ENCODE measurements around the gene NANOS3.

Gene NANOS3

DNA sequence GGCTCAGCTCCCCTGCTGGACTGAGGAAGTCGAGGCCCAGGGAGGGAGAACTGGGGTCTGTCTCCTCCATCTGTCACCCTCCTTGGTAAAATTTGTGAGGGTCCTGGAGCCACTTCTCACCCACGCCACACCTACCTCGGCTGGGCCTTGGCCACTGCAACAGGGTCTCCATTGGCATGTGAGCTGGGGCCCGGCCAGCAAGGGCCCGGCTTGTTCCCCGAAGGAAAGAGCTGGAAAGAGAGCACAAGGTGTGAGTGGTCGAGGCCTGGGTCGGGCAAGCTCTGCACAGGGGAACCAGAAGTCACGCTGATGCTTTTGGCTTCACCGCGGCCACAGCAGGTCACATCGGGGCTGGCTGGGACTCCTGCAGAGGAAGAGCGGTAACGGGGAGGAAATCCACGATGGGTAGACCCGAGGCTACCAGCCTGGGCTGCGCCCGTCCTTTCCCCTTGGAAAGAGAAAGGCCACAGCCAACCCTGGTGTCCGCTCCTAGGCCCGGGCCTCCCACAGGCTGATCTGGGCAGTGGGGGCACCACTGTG is 9.0 kb downstream of the NANOS3 start:
- DNase-seq, result no peak

DNA sequence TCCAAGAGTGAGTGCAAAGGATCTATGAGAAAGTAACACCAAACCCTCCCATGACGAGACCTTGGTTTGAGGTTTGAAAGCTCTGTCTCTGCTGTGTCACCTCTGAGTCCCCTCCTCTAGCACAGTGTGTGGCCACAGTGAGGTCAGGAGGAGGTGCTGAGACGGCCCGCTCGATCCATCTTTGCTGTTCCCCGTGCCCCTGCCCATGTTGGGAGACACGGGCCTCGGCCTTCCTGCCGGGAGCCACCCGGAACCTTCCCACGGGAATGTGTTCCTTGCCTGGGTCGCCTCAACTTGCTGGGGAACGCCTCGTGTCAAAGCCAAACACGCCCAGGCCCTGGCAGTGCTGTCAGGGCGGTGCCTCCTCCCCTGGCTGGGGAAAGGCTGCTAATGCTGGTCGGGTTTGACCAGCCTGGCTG is 10.1 kb downstream of the NANOS3 start:
- DNase-seq, result no peak

DNA sequence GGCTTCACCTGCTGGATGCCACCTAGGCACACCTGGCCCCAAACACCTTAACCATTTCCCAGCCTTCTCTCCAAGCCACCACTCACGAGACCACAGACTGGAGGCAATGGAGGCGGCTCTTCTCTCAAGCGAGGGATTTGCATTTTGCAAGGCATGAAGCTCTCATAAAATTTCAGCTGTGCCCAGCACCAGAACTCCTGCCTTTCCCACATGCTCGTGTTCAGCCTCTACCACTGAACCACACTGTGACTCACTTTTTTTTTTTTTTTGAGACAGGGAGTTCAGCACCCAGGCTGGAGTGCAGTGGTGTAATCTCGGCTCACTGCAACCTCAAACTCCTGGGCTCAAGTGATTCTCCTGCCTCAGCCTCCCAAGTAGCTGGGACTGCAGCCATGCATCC is 10.6 kb downstream of the NANOS3 start:
- DNase-seq, result no peak

DNA sequence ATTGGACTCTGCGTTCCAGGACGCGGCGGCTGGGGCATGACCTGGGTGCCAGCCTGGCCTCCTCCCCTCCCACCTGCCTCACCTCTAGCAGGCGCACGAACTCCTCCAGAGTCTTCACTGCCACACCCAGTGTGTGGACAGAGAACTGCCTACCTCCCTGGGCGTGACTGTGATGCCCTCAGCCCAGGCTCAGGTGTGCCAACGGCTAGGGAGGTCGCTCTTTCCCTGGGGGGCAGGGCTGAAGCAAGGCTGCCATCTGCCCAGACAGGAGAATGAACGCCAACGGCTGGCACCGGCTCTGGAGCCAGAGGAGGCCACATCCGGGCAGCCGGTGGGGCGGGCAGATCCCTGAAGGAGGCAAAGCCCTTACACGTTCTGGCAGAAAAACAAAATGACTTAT is 11.3 kb downstream of the NANOS3 start:
- peak in 1 of 14 donors; percentile 71 for DNase-seq

DNA sequence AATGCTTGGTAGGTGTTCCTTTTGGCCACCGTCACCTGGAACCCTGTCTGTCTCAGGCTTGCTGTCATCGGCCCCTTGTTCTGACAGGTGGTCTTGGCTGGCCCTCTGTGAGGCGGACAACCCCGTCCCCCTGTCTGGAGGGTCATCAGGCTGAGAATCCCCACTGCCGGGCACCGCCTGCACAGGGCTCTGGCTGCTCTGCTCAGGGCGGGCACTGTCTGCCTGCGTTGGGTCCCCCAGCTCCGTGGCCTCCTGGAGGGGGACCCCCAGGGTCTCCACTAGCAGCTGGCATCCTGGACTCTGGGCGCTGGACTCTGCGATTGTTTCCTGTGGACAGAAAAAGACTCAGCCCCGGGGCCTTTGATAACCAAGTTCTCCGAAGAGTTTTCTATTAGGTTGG is 13.2 kb downstream of the NANOS3 start:
- DNase-seq, result no peak

DNA sequence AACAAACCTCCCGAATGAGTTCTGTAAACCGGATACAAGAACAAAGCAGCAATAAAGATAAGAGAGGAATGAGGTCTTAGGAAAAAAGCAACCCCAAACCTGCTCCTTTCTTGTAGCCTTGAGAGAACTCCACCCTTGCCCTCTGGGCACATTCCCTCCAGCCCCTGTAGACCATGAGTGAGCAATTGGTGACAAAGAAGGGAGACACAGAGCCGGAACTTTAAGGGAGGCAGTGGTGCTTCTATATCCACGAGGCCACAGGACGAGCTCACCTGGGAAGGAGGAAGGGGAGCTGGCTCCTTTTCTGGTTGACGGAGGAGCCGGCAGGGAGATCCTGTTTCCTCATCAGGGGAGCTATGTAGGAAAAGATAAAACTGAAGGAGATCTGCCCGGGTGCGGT is 15.9 kb downstream of the NANOS3 start:
- no peak for DNase-seq

DNA sequence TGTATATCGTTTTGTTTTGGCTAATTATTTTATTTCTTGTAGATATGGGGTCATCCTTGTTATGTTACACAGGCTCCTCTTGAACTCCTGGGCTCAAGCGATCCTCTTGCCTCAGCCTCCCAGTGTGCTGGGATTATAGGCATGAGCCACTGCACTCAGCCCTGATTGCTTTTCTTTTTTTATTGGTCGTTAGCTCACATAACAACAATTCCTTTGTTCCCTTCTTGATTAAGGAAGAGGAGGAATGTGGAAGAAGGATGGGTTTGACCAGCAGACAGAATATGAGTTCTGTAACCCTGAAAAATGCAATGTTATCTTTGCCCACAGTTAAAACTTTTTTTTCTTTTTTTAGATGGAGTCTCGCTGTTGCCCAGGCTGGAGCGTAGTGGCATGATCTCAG is 17.6 kb downstream of the NANOS3 start:
- DNase-seq, result no peak

DNA sequence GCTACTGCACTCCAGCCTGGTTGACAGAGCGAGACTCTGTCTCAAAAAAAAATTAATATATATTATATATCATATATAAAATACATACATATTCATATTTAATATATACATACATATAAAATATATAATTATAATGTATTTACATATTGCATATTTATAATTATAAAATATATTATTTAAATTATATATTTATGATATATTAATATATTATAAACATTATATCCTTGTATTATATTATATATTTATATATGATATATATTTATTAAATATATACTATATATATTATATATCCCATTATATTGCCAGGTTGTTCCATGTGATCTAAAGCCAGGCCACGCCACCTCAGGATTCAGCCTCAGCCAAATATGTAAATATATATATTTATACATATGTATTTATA is 19.3 kb downstream of the NANOS3 start:
- DNase-seq, result no peak

DNA sequence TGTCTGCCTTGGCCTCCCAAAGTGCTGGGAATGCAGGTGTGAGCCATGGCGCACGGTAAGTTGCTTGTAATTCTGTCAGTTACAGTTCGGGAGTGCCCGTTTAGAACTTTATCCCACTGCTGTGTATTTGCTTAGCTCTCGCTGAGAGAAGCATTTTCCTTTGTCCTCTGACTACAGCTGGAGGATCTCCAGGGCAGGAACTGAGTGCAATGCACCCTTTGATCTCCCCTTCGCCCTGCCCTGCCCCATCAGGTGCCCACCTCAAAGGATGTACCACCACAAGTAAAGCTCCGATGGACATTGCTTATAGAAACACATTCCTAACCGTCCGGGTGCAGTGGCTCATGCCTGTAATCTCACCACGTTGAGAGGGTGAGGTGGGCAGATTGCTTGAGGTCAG is 22.5 kb downstream of the NANOS3 start:
- no peak for DNase-seq

DNA sequence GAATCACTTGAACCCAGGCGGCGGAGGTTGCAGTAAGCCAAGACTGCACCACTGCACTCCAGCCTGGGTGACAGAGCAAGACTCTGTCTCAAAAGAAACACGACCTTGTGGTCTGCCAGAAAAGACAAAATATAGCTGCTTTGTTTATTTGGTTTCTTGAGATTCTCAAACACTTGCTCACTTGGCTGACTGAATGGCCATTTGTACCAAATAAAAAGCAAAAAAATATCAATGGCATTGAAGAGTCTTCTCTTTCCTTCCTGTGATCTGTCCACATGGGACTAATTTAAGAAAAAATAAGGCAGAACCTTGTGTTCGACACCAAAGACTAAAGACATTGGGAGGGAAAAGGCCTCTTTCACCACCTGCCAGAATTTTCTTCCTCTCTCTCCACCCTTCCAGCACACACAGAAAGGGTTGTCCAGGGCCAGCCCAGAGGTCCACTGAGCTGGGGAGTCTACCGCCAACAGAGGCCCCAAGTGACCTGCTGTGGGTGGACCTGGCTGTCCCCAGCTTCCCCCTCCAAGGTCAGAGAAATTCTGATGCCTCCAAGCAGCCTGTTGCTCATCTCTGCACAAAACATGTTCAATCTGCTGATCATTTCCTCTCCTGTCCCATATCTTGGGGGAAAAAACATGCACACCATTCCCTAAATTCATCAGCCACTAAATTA is 23.1 kb downstream of the NANOS3 start:
- peak in 8 of 14 donors; percentile 5 to 43 (median 13) for DNase-seq

DNA sequence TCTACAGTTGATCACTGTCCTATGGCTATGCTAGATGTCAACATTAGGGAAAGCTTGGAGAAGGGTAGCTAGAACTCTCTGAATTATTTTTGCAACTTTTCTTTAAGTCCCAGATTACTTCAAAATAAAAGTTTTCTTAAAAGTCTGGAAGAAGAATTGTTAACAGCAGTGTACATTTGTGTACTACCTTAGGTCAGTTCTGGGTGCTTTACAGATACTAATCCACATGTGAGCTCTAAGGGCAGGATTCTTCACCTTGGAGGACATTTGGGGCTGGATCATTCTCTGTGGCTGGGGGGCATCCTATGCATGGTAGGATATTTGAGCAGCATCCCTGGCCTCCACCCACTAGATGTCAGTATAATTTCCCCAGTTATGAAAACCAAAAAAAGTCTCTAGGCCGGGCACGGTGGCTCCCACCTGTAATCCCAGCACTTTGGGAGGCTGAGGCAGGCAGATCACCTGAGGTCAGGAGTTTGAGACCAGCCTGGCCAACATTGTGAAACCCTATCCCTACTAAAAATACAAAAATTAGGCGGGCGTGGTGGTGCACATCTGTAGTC is 26.1 kb downstream of the NANOS3 start:
- no peak for DNase-seq

DNA sequence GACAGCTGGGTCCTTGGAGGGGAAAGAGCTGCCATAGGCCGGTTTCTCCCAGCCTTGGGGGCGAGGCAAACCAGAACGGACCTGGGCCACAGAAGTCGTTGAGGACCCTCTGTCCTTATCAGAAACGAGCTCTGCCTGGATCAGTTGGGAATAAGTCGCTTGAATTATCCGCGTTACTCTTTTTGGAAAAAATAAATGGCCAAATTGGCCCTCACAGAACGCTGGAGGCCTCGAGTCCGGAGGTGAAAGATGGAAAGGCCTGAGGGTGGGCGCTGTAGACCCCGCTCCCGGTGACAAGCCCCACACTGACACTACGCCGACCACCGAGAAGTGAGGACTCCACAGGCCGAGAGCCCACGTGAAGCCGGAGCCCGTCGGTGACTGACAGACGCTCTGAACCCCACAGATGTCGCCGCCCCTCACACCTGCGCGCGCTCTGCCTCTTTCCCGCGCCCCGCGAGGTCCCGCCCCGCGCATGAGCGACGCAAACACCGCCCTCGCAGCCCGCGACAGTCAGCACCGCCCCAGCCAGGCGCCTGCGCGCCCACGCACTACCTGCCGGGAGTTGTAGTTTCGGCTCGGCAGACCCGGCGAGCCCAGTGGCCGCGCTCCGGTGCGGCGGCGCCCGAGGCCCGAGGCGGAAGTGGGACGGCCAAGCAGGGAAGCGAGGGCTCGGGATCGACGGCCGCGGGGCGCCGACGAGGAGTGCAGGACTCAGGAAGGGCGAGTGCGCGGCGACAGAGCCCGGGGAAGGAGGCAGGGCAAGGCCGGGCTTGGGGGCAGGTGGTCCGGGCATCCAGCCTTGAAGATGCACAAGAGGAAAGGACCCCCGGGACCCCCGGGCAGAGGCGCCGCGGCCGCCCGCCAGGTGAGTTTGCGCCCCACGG is 28.9 kb downstream of the NANOS3 start, which contains the start of the genes BRME1 and CC2D1A:
Gene BRME1, minus strand, starts transcription at position 484 of the 887 bp plus-strand sequence. CDS start 1,225 bp downstream, outside the sequence.
Gene CC2D1A, plus strand, starts transcription at position 568 of the 887 bp plus-strand sequence. Its CDS starts 241 bp downstream, at position 809.
- peak; percentile 21 to 92 (median 81) for DNase-seq

DNA sequence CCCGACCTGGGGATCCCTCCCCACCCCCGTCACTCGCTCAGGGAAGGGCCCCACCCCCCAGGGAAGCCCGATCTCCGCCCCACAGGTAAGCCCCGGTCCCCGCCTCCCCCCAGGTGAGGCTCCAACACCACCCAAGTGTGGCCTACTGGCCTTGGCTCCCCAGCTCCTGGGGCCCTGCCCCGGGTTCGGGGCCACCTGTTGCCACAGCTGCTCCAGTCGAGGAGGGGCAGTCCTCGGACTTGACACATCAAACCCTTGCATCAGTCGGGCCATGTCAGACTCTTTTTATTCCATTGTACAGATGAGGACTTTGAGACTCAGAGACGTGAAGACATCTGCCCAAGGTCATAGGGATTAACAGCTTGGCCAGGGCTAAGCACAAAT is 29.6 kb downstream of the NANOS3 start:
- DNase-seq, result no peak

DNA sequence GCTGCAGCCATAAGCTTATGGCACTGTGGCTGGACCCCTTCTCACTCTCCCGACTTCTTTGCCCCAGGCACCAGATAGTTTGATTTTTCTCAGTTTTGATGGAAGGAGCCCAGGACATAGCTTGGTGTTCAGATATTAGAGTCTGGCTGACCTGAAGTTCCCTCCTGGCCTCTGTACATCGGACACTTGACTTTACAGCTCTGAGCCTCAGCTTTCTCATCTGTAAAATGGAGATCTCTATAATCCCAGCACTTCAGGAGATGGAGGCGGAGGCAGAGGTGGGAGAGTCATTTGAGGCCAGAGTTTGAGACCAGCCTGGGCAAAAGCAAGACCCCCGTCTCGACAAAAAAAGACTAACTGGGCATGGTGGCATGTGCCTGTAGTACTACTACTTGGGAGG is 30.0 kb downstream of the NANOS3 start:
- no peak for DNase-seq

DNA sequence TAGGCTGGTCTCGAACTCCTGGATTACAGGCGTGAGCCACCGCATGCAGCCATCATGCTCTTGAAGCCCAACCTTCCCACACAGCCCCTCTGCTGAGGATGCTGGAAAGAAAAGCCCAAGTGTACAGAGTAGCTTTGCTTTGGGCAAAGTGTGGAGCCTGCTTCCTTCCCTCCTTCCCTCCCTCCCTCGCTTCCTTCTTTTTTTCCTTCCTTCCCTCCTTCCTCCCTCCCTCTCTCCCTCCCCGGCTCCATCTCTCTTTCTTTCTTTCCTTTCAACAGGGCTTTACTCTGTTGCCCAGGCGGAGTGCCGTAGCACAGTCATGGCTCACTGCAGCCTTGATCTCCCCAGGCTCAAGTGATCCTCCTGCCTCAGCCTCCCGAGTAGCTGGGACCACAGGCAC is 31.7 kb downstream of the NANOS3 start:
- DNase-seq, result no peak

DNA sequence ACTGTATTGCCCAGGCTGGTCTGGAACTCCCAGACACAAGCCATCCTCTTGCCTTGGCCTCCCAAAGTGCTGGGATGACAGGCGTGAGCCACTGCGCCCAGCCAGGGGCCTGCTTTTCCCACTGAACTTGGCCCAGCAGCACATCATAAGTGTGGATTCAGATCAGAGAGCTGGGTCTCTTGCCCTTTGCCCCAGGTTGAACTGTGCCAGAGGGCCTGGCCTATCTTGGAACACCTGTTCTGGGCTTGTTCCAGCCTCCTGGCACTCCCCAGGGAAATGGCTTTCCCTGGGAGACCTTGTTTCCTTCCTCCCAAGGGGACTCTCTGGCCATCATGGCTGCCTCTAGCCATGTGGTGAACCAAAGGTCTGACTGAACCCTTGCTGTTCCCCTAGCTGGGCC is 32.5 kb downstream of the NANOS3 start:
- DNase-seq, result no peak

DNA sequence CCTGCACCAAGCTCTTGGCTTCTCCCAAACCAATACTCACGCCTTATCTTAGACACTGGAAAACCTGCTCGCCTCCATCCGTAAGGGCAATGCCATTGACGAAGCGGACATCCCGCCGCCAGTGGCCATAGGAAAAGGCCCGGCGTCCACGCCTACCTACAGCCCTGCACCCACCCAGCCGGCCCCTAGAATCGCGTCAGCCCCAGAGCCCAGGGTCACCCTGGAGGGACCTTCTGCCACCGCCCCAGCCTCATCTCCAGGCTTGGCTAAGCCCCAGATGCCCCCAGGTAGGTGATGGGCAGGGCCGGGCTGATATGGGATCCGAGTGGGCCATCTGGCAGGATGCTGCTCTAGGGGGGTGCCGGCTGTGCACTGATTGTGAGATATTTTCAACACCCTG is 36.4 kb downstream of the NANOS3 start:
- no peak for DNase-seq

DNA sequence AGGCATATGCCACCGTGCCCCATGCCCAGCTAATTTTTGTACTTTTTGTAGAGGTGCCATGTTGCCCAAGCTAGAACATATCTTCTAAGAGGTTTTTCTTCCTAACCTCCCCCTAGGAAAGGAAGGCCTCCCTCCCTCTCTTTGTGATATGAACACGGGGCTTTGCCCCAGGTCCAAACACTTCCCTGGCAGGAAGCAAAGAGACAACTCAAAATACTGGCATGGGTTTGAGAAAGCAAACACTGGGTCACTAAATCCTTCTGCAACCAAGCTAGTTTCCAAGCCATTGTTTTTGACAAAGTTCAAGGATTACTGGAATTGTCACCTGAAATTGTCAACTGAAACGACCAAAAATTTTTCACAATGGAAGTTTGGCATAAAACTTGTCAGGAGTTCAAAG is 37.8 kb downstream of the NANOS3 start:
- no peak for DNase-seq

DNA sequence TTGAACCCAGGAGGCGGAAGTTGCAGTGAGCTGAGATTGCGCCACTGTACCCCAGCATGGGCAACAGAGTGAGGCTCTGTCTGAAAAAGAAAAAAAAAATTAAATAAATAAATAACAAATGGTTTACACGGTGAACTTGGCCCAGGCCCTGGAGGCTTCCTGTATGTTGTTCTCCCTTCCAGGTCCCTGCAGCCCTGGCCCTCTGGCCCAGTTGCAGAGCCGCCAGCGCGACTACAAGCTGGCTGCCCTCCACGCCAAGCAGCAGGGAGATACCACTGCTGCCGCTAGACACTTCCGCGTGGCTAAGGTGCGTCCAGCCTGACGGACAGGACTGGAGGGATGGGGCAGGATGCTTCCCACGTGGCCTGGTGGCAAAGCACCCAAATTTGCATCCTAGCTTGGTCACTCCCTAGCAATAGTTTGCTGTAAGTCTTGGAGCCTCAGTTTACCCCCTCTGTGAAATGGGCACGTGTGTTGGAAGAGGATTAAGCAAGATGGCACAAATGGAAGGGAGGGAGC is 41.0 kb downstream of the NANOS3 start:
- DNase-seq, result no peak

DNA sequence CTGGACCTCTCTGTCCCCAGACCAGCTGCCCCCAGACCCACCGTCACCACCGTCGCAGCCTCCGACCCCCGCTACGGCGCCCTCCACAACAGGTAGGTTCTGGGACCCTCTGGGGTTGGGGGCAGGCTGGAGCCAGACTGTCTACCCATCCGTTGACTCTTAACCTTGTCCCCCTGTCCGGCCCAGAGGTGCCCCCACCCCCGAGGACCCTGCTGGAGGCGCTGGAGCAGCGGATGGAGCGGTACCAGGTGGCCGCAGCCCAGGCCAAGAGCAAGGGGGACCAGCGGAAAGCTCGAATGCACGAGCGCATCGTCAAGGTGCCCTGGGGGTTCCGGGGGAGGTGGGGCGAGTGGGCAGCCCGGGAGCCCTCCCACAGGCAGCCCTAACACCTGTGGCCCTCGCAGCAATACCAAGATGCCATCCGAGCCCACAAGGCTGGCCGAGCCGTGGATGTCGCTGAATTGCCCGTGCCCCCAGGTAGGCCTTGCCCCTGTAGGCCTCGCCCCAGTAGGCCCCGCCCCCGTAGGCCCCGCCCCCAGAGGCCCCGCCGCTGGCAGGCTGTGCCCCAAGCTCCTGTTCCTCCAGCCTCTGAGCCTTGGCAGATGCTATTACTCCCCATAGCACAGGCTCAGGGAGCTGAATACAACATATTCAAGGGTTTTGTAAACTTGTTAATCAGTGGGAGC is 41.9 kb downstream of the NANOS3 start:
- DNase-seq, result no peak

DNA sequence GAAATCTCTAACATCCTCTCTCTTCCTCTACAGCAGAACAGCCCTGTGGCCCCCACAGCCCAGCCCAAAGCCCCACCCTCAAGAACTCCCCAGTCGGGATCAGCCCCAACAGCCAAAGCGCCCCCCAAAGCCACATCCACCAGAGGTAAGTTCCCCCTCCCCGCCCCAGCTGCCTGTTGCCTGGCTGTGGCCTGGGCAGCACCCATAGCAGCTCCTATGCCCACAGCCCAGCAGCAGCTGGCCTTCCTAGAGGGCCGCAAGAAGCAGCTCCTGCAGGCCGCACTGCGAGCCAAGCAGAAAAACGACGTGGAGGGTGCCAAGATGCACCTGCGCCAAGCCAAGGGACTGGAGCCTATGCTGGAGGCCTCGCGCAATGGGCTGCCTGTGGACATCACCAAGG is 43.6 kb downstream of the NANOS3 start:
- no peak for DNase-seq
